NCI-H2171 (cell line): ENCODE measurements around the gene ENO2.
"Not testable (repeated sequence)": the region's sequence is repeated elsewhere in the genome, so short reads cannot be mapped to it uniquely, and the experiment has no call there.

Experiments
- DNase-seq: peaks from one replicate; lab custom pipeline; 2025; lab: John Stamatoyannopoulos, UW

Gene ENO2

GRCh38 chr12:6886206-6886999 is 28.0 kb upstream of the ENO2 start:
- DNase-seq = not testable (repeated sequence)

GRCh38 chr12:6887460-6887859 is 26.9 kb upstream of the ENO2 start:
- DNase-seq = no peak

GRCh38 chr12:6888360-6888759 is 26.0 kb upstream of the ENO2 start:
- no peak for DNase-seq

- DNase-seq = not testable (repeated sequence)
Measured at GRCh38 chr12:6888794-6889193, 25.6 kb upstream of the ENO2 start.

GRCh38 chr12:6889775-6890573 is 24.4 kb upstream of the ENO2 start:
- not testable (repeated sequence) for DNase-seq

- DNase-seq = peak; percentile 100
Measured at GRCh38 chr12:6890789-6891645, 23.4 kb upstream of the ENO2 start.

GRCh38 chr12:6891646-6892001 is 22.8 kb upstream of the ENO2 start:
- DNase-seq = peak; percentile 81

- not testable (repeated sequence) for DNase-seq
Measured at GRCh38 chr12:6892683-6893082, 21.7 kb upstream of the ENO2 start.

GRCh38 chr12:6894321-6894720 is 20.1 kb upstream of the ENO2 start:
- no peak for DNase-seq

GRCh38 chr12:6896846-6897435 is 17.4 kb upstream of the ENO2 start:
- peak; percentile 31 for DNase-seq

GRCh38 chr12:6899427-6899826 is 15.0 kb upstream of the ENO2 start:
- DNase-seq = no peak

- peak; percentile 56 for DNase-seq
Measured at GRCh38 chr12:6899837-6900519, 14.4 kb upstream of the ENO2 start.

GRCh38 chr12:6902448-6902847 is 11.9 kb upstream of the ENO2 start:
- no peak for DNase-seq

- DNase-seq = no peak
Measured at GRCh38 chr12:6903722-6904121, 10.7 kb upstream of the ENO2 start.

- DNase-seq = peak; percentile 100
Measured at GRCh38 chr12:6904280-6905276, 9.8 kb upstream of the ENO2 start, which contains the start of gene LRRC23. LRRC23 (plus strand) TSS chr12:6904822; CDS start chr12:6905634, 812 bp downstream.

GRCh38 chr12:6905414-6906040 is 8.9 kb upstream of the ENO2 start:
- no peak for DNase-seq

- DNase-seq = not testable (repeated sequence)
Measured at GRCh38 chr12:6908141-6908540, 6.2 kb upstream of the ENO2 start.

- DNase-seq = peak; percentile 46
Measured at GRCh38 chr12:6909421-6910145, 4.8 kb upstream of the ENO2 start.
